ENCODE measurements around the gene SASS6.
"Not testable (repeated sequence)": the region's sequence is repeated elsewhere in the genome, so short reads cannot be mapped to it uniquely, and the experiment has no call there.

SASS6 gene

DNA sequence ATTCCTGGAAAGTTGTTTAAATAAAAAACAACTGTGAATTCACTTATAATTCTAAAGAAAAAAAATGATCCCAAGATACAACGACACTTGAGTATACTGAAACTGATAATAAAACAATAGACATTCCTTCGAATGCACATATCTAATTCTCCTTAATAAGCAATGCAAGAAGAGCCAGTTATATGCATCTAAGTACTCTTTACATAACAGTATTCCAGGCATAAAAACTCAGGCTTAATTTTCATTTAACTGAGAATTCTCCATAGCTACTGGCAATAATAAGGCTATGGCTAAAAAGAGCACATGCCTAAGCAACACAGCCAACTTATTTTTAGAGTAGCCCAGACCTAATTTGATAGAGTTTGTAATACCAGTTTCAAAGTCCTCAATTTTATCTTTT lies 31.2 kb downstream of the SASS6 start:
- DNase-seq: no peak

DNA sequence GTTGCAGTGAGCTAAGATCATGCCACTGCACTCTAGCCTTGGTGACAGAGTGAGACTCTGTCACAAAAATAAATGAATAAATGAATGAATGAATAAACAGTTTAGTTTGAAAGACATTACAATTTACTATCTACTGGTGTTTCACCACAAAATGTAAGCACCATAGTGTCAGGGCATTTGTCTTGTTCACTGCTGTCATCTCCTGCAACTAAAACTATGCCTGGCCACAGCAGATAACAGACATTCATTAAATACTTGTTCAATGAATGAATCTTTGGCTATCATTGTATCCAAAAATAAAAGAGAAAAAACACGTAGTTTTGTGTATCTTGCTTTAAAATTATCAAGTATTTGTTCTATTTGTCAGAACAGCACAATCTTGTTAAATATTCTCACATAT lies 32.5 kb downstream of the SASS6 start:
- DNase-seq: no peak

DNA sequence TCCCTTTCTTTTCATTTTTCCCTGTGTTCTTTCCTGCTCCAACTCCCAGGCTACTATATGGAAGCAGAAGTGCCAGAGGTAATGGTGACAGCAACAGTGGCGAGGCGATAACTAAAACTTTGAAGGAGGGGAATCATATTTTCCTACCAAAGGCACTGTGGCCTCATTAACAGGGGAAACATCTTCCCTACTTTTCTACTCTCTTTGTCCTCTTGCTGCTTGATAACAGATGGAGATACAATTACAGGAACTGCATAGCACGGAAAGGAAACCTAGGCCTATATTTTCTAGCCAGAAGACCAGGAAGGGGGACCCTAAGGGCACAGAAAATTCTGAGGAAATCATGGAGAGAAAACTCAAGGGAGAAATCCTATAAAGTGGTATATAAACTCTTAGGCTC lies 42.3 kb downstream of the SASS6 start:
- DNase-seq: no peak

DNA sequence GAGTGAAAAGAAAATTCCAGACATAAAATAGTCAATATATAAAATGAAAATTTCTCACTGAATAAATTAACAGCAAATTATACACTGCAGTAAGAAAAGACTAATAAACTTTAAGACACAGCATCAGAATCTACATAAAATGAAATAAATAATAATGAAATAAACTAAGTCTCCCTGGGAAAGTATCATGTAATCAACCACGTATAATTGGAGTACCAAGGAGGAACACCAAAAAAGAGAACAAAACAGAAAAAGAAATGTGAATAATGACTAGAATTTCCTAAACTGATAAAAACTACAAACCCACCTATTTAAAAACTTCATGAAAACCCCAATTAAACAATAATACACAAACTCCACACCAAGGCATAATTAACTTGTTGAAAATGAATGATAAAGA lies 43.6 kb downstream of the SASS6 start:
- DNase-seq: no peak

DNA sequence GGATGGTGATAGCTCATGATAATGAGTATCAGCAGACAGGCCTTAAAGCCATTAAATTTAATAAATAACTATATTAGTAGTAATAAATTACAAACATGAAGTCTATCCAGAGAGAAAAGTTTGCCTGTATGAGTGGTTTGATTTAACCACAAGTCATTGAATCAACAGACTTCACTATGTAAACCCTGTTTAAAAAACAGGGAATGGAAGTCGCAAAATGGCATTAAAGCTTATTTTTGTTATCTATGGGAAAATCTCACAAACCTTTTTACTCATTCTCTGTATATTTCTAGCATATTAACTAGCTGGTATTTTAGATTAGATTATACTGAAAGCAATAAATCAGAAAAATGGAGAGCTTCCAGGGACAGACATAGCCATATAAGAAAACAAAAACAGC lies 45.3 kb downstream of the SASS6 start:
- no peak for DNase-seq

DNA sequence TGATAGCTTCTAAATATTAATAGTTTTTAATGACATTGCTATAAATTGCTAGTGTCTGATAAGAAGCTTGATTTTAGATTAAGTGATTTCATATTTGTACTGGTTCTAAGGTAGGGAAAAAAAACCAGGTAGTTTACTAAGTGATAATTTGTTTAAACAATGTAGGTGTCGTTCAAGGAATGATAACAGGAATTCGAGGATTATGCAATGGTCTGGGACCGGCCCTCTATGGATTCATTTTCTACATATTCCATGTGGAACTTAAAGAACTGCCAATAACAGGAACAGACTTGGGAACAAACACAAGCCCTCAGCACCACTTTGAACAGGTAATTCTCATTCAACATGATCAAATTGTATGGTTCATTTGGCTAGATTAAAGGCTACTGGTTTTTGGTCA lies 52.4 kb downstream of the SASS6 start:
- DNase-seq: no peak

DNA sequence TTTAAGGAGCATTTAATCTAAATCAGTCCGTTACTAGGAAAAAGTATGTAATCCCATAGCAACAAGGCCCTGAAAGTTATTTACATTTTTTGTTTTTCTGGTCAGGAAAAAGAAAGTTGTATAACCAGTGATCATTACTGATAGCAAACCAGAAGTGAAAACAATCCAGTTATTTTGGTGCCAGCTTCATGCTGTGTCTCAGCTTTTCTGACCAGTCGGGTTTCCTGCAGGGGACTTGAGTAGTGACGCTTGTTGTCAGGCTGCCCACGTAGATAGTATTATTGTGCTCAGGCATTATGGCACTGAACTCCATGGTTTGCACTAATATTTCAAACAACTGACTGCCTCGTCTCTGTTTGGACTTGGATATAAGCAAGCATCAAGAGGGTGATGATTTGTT lies 55.2 kb downstream of the SASS6 start:
- DNase-seq: no peak

DNA sequence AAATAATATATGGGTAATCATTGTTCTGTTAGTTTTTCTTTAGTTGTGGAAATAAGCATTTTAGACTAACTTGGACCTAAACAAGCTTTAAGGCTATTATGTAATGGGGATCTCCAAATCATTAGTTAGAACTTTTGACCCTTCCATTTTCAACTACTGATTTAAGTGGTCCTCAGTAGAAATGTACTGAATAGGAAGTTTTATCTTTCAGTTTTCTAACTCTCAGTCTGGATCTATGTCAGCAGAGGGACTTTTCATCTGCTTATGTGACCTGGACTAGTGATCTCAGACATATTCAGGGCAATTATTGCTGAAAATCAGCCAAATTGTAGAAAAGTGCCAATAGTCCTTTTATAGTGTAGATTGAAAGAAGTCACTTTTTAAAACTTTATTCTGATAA lies 56.0 kb downstream of the SASS6 start:
- no peak for DNase-seq

DNA sequence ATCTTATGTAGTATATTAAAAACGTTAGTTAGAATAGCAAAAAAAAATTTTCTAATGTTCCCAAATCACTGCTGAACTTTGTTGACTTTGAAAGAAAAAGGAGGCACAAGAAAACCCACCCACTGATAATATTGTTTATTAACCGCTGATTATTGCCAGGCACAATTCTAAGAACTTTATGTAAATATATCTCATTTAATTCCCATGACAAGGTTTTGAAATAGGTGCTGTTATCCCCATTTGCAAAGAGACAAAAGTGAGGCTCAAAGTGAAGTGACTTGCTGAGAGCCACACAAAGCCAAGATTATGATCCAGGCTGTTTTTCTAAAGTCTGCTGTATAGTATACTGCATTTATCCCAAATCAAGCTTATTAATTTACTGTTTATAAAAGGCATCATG lies 56.4 kb downstream of the SASS6 start:
- no peak for DNase-seq

DNA sequence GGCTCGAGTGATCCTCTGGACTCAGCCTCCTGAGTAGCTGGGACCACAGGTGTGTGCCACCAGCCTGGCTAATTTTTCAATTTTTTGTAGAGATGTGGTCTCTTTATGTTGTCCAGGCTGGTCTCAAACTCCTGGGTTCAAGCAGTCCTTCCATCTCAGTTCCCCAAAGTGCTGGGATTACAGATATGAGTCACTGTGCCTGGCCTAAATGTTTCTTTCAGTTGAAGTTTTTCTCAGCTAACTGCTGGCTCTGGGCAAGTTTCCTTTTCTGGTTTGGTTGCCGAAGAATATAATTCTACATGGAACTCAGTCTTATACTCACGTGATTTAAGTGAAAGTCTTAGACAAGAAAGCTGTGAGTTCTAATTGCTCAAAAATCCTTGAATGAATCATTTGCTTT lies 57.0 kb downstream of the SASS6 start:
- no peak for DNase-seq

DNA sequence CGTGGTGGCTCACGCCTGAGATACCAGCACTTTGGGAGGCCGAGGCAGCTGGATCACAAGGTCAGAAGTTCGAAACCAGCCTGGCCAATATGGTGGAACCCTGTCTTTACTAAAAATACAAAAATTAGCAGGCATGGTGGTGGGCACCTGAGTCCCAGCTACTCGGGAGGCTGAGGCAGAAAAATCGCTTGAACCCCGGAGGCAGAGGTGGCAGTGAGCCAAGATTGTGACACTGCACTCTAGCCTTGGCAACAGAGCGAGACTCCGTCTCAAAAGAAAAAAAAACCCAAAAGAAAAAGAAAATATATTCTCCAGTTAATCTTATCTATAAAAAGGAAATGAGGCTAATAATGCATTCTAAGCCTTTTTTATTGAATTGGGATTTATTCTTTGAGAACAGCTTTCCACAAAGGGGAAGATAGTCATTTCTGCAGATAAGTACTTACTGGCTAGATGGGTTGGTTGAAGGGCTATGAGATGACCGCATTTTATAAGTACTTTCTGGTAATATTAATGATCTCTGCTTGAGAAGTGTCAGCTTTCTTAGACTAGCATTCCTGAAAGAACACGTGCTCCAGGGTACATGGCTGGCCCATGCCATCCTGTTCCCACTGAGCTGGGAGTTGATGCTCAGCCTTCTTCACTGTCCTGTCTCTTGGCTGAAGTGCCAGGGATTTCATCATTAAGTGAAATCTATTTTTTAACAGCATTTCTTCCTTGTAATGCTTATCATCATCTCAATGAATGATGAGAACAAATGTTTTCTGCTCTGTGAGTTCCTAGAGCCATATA lies 57.9 kb downstream of the SASS6 start:
- DNase-seq: no peak

DNA sequence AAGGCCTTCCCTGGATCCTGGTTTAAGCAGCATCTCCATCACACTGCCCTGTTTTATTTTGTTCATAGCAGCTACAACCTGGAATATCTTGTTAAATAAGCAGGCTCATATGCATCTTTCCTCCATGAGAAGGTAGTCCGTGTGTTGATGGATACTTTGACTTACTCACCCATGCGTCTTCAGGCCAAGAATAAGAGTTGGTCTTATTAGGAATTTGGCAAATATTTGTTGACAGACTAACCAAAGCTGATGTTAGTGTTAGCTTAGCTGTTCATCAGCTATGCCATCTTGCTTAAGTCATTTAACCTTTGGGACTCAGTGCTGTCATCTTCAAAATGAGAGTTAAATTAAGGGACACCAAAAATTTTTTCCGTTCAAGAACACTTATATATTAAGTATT lies 59.2 kb downstream of the SASS6 start:
- DNase-seq: no peak

DNA sequence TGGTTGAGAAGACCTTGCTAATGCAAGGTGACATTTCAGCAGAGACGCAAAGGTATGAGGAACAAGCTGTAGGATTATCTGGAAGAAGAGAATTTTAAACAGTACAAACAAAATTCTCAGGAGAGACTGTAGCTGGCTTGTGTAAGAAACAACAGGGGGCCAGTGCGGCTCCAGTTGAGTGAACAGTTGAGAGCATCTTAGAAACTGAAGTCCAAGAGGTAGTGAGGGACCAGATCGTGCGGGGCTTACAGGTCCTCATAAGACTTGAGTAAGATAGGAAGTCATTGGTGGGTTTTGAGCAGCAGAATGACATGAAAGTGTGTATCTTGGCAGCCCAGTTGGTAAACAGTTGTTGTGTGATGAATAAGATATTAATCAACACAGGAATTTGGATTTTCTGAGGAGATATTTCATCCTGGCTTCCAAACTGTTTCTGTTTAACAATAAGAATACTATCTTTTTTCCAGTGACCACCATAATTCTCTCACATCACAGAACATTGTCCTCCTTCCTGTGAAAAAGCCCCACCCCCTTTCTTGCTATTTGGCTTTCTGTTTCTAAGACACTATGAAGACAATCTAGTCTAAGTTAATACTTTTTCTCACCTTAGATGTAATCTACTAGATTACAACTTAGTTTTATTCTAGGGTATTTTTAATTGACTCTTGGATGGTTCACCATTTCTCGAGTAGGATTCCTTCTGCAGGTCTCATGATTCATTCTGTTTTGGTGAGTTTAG lies 62.4 kb downstream of the SASS6 start:
- no peak for DNase-seq

DNA sequence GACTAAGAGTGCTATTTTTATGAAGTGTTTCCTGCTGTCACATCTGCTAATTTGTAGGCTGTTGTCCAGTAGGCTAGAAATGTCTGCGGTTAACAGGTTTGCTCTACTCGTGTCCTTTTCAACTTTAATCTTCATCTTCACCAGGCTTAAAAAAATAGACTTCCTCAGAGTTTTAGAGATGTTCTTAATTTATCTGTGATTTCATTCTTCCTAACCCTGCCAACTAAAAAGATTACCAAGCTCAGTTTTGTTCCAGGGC lies 66.8 kb downstream of the SASS6 start:
- no peak for DNase-seq

DNA sequence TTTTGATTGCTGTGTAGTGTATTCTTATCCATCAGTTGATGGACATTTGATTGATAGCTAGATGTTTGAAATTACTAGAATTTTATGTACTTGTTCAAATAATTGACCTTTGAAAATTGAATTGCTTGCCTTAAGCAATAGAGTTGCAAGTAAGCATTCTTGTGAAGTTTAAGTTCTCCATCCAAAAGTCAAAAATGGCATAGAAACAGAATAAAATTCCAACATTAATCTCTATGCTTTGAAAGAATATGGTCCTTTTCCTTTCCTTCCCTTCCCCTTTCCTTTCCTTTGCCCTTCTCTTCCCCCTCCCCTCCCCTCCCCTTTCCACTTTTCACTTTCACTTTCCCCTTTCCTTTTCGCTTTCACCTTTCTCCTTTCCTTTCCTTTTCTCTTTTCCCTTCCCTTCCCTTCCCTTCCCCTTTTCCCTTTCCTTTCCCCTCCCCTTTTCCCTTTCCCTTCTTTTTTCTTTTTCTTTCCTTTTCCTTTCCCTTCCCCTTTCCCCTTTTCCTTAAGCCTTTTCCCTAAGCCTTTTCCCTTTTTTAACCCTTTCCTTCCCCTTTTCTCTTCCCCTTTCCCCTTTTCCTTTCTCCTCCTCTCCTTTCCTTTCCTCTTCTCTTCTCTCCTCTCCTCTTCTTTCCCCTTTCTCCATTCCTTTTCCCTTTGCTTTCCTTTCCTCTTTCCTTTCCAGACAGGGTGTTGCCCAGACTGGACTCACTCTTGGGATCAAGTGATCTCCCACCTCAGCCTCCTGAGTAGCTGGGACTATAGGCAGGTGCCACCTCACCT lies 67.4 kb downstream of the SASS6 start:
- no peak for DNase-seq

DNA sequence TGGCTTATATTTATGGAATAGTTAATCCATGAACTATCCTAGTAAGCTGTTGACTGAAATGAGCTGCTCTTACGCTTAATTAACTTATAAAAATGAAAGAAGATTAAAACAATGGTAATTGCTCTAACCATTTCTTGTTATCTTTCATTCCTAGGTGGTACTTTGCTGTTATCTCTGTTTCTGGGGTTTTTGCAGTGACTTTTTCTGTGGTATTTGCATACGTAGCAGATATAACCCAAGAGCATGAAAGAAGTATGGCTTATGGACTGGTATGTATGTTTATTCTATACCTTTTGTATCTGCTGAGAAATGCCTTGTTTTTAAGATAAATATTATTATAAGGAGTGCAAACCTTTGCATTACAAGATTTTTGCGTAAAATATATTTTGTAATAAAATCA lies 71.0 kb downstream of the SASS6 start:
- no peak for DNase-seq

DNA sequence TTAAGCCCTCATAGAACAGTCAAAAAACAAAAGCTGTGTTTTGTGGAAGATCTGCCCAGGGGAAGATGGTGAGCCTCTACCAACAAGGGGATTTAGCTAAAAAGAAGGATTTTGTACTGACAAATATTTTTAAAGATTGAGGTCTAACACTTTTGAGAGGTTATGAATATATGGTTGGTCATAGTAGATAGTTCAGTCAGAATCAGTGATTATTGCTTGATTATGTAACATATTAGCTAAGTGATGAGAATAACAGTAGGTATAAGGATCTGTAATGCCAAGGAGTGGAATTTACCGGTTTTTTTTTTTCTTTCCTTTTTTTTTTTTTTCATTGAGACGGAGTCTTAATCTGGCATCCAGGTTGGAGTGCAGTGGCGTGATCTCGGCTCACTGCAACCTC lies 79.0 kb downstream of the SASS6 start:
- DNase-seq: no peak

DNA sequence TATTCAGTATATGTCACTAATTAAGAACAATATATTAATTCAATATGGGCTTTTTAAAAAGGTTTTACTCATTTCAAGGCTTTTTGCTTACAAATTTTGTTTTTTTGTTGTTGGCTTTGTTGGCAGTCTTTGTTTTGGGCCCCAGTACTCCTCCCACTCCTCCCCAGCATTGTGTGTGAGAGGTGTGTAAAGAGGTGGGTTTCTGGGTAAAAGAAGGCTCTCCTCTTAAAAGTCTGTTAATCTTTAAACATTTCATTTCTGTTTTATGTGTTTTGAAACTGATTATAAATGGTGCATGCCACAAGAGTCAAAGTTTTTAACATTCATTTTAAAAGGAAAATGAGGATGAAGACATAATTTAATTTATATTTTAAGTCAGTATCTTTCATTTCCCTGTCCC lies 79.6 kb downstream of the SASS6 start:
- no peak for DNase-seq

DNA sequence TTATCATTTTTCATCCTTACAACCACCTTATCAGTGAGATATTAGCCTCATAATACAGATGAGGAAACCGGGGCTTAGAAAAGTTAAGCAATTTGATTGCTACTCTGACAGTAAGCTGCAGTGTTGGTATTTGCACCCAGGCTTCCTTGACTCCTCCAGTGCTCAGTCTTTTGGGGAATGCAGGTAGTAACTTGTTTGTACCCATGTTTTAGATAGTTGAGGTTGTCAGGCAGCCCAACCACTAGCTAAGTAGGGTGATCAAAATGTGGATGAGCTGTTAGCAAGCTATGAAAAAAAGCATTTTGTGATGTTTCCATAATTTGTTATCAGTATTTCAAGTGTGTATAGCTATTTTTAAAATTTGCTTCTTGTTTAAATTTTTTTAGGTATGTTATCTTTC lies 80.8 kb downstream of the SASS6 start:
- DNase-seq: no peak

DNA sequence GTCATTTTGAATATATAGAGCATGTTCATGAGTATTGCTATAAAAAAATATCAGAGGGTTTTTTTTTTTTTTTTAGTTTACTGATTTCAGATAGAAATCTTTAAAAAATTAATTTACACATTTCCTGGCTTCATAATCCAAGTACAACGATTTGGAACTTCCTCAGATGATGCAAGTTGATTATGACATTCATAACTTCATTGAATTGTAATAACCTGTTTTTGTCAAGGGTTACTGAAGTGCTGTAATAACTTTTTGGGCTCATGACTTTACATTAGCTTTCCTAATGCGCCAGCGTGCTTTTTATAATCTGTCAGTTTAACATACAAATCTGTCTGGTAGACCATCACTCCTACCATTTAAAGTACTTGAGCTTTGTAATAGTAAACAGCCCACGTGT lies 81.3 kb downstream of the SASS6 start:
- no peak for DNase-seq

DNA sequence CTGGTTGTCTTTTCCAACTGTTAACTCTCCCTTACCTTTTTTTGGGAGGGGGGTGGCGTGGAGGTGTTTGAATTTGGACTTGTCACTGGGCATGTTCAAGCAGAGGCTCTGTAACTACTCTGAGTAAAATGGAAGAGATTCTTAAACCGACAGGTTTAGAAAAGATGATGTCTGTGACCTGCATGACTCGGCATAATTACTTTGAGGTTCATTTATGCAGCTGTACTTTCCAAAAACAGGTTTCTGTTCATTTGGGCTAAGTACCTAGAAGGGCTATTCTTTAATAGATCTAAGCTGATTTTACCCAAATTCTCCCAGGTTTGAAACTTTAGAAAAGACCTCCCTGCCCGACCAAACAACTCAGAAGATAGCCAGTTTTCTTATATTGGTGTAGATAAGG lies 82.6 kb downstream of the SASS6 start:
- DNase-seq: no peak

DNA sequence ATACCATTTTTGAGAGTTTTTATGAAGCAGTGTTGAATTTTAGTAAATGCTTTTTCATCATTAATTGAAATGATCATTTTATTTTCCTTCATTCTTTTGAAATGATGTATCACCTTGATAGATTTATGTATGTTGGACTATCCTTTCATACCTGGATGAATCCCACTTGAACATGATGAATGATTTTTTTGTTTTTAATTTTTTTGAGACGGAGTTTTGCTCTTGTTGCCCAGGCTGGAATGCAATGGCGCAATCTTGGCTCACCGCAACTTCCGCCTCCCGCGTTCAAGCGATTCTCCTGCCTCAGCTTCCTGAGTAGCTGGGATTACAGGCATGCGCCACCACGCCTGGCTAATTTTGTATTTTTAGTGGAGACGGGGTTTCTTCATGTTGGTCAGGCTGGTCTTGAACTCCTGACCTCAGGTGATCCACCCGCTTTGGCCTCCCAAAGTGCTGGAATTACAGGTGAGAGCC lies 85.5 kb downstream of the SASS6 start:
- DNase-seq: not testable (repeated sequence)

DNA sequence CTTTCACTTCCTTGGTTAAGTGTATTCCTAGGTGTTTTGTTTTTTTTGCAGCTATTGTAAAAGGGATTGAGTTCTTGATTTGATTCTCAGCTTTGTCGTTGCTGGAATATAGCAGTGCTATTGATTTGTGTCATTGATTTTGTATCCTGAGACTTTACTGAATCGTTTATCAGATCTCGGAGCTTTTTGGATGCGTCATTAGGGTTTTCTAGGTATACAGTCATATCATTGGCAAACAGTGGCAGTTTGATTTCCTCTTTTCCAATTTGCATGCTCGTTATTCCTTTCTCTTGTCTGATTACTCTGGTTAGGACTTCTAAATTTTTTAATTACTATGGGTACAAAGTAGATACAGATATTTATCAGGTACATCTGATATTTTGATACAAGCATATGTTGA lies 87.5 kb downstream of the SASS6 start:
- DNase-seq: no peak

DNA sequence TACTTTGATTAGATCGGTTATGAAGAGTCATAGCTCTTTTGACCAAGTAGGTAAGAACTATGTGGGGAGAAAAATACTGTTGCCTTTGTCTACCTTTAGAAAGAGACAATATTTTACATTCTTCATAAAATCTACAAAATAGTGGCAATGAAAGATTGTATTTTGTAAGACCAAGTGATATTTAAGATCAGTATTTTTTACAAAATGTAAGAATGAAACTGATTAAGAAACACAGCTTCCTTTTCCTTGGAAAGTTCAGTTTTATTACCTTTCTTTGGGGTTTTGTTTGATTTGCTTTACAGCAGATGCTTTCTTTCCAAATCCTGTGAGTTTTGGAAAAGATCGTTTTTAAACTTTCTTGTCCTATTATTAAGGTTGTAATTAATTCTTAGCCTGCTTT lies 93.1 kb downstream of the SASS6 start:
- no peak for DNase-seq

Measured in activated CD4-positive, alpha-beta T cell treated with anti-CD3 and anti-CD28 coated beads for 48 hours (primary cell).